Trophoblast cell (in vitro differentiated cells and primary cell): ENCODE data around the gene MTMR3.

Experiments used
- DNase-seq, 2 donors: peaks; one replicate each; pipeline ENCODE4 v3.0.0-alpha.2; 2016
- H2AFZ ChIP-seq: 2 replicates; pipeline ENCODE4 v1.6.1; 2013; ENCODE audit warnings: low read length, moderate library complexity, mild to moderate bottlenecking; ENCODE audit not compliant: insufficient read depth, poor library complexity
- H2AK5ac ChIP-seq: 2 replicates; pipeline ENCODE4 v1.6.1; 2013; ENCODE audit warnings: mild to moderate bottlenecking, low read length
- H2BK120ac ChIP-seq: 2 replicates; pipeline ENCODE4 v1.6.1; 2013; ENCODE audit warnings: low read length, mild to moderate bottlenecking, moderate library complexity; ENCODE audit not compliant: insufficient read depth, poor library complexity
- H2BK12ac ChIP-seq: 2 replicates; pipeline ENCODE4 v1.6.1; 2013; ENCODE audit warnings: mild to moderate bottlenecking, low read length, moderate library complexity
- H2BK5ac ChIP-seq: 2 replicates; pipeline ENCODE4 v1.6.1; 2013; ENCODE audit warnings: low read length, low read depth, moderate library complexity, mild to moderate bottlenecking; ENCODE audit not compliant: poor library complexity
- H3K14ac ChIP-seq: 2 replicates; pipeline ENCODE4 v1.6.1; 2013; ENCODE audit warnings: mild to moderate bottlenecking, low read length
- H3K18ac ChIP-seq: 2 replicates; pipeline ENCODE4 v1.6.1; 2013; ENCODE audit warnings: mild to moderate bottlenecking, low read length
- H3K23ac ChIP-seq: 2 replicates; pipeline ENCODE4 v1.6.1; 2013; ENCODE audit warnings: low read length
- H3K27ac ChIP-seq: 2 replicates; pipeline ENCODE4 v1.5.1; 2013; ENCODE audit warnings: low read depth, mild to moderate bottlenecking, inconsistent platforms, low read length, moderate library complexity
- H3K27me3 ChIP-seq: 2 replicates; pipeline ENCODE4 v1.6.1; 2013; ENCODE audit warnings: inconsistent platforms, mild to moderate bottlenecking, low read length, moderate library complexity; ENCODE audit not compliant: insufficient read depth
- H3K36me3 ChIP-seq, 2 experiments: 1 replicate in 1 of 2; 2 replicates in 1 of 2; pipeline ENCODE4 v1.6.1; 2013; ENCODE audit warnings: low read length in 2 of 2, mild to moderate bottlenecking in 2 of 2, moderate library complexity in 1 of 2; ENCODE audit not compliant: insufficient read depth in 2 of 2, control insufficient read depth in 1 of 2
- H3K4ac ChIP-seq: 2 replicates; pipeline ENCODE4 v1.6.1; 2013; ENCODE audit warnings: low read depth, mild to moderate bottlenecking, low read length, moderate library complexity
- H3K4me1 ChIP-seq, 2 experiments: 1 replicate in 1 of 2; 2 replicates in 1 of 2; pipeline ENCODE4 v1.6.1; 2013; ENCODE audit warnings: low read length in 2 of 2, mild to moderate bottlenecking in 2 of 2, moderate library complexity in 1 of 2; ENCODE audit not compliant: insufficient read depth in 2 of 2, control insufficient read depth in 1 of 2
- H3K4me2 ChIP-seq: 2 replicates; pipeline ENCODE4 v1.6.1; 2013; ENCODE audit warnings: inconsistent platforms, mild to moderate bottlenecking, low read length, moderate library complexity
- H3K4me3 ChIP-seq: 2 replicates; pipeline ENCODE4 v1.5.1; 2013; ENCODE audit warnings: mild to moderate bottlenecking, low read depth, low read length, inconsistent platforms
- H3K79me1 ChIP-seq: one replicate; pipeline ENCODE4 v1.6.1; 2013; ENCODE audit warnings: low read length
- H3K79me2 ChIP-seq: 2 replicates; pipeline ENCODE4 v1.6.1; 2013; ENCODE audit warnings: low read length, mild to moderate bottlenecking; ENCODE audit not compliant: control insufficient read depth, insufficient read depth, poor library complexity
- H3K9ac ChIP-seq: 2 replicates; pipeline ENCODE4 v1.6.1; 2013; ENCODE audit warnings: mild to moderate bottlenecking, low read length
- H3K9me3 ChIP-seq: 2 replicates; pipeline ENCODE4 v1.6.1; 2013; ENCODE audit warnings: low read depth, mild to moderate bottlenecking, control low read depth, inconsistent platforms, low read length; ENCODE audit not compliant: insufficient read depth
- H4K12ac ChIP-seq: 2 replicates; pipeline ENCODE4 v1.6.1; 2013; ENCODE audit warnings: low read depth, mild to moderate bottlenecking, low read length, moderate library complexity
- H4K8ac ChIP-seq: 2 replicates; pipeline ENCODE4 v1.6.1; 2013; ENCODE audit warnings: low read depth, mild to moderate bottlenecking, low read length, moderate library complexity
- H4K91ac ChIP-seq: one replicate; pipeline ENCODE4 v1.6.1; 2013; ENCODE audit warnings: low read depth, mild to moderate bottlenecking, low read length, moderate library complexity
- WGBS: extraction: QIAGEN DNeasy Blood & Tissue Kit; methylation state at CpG from one replicate; pipeline ENCODE4 v1.1.7; 2013; ENCODE audit warnings: missing lambda C conversion rate; ENCODE audit not compliant: insufficient read length, insufficient coverage; ENCODE audit errors: extremely low coverage; 5-methylcytosine and 5-hydroxymethylcytosine counted together

Gene MTMR3

GRCh38 chr22:29903371-29903770 is 20.4 kb downstream of the MTMR3 start:
- Histone ChIP-seq H4K12ac (no peak overlapping the region), H3K9me3 (no peaks in the 10 kb centered on the region), H3K4me1 (peaks cover 0 to 6% of the 10 kb centered on the region in 2 experiments), H2BK120ac (no peak overlapping the region), H3K4me3 (no peak overlapping the region), H3K18ac (no peak overlapping the region), H3K4ac (no peak overlapping the region), H2AFZ (no peak overlapping the region), H3K27me3 (no peaks in the 10 kb centered on the region), H2AK5ac (no peak overlapping the region), H4K8ac (no peak overlapping the region), H3K9ac (no peak overlapping the region), H4K91ac (no peak overlapping the region), H3K23ac (no peak overlapping the region), H3K14ac (no peak overlapping the region), H2BK5ac (no peak overlapping the region), H3K27ac (no peak overlapping the region), H3K36me3 (no peaks in the 10 kb centered on the region), H3K4me2 (no peak overlapping the region), H2BK12ac (no peak overlapping the region), H3K79me1 (no peaks in the 10 kb centered on the region), H3K79me2 (no peaks in the 10 kb centered on the region)
- peak; percentile 80 to 81 for DNase-seq
- WGBS = no CpG with 5 or more reads among the region's 5 CpGs

- Histone ChIP-seq H3K4ac (no peak overlapping the region), H2BK12ac (no peak overlapping the region), H3K79me2 (peaks cover 1% of the 10 kb centered on the region), H3K4me1 (peaks cover 0 to 8% of the 10 kb centered on the region in 2 experiments), H2AFZ (no peak overlapping the region), H3K36me3 (no peaks in the 10 kb centered on the region), H3K27me3 (no peaks in the 10 kb centered on the region), H3K27ac (no peak overlapping the region), H2BK120ac (no peak overlapping the region), H3K9me3 (no peaks in the 10 kb centered on the region), H3K18ac (no peak overlapping the region), H4K91ac (no peak overlapping the region), H3K23ac (no peak overlapping the region), H2AK5ac (no peak overlapping the region), H2BK5ac (no peak overlapping the region), H3K4me3 (no peak overlapping the region), H4K12ac (no peak overlapping the region), H4K8ac (no peak overlapping the region), H3K4me2 (no peak overlapping the region), H3K79me1 (no peaks in the 10 kb centered on the region), H3K14ac (no peak overlapping the region), H3K9ac (no peak overlapping the region)
- DNase-seq = peak; percentile 10 to 18
- no CpG with 5 or more reads among the region's 3 CpGs for WGBS
Measured at GRCh38 chr22:29904020-29904419, 21.0 kb downstream of the MTMR3 start.

- Histone ChIP-seq H3K27ac (peak overlapping the region; percentile 69), H4K91ac (no peak overlapping the region), H2AK5ac (no peak overlapping the region), H3K4ac (no peak overlapping the region), H3K18ac (no peak overlapping the region), H2BK12ac (no peak overlapping the region), H3K4me2 (peak overlapping the region; percentile 46), H3K4me1 (peaks cover 0 to 12% of the 10 kb centered on the region in 2 experiments), H3K23ac (no peak overlapping the region), H2BK5ac (peak overlapping the region; percentile 40), H3K9me3 (no peaks in the 10 kb centered on the region), H3K14ac (no peak overlapping the region), H3K79me1 (no peaks in the 10 kb centered on the region), H4K8ac (no peak overlapping the region), H4K12ac (no peak overlapping the region), H3K4me3 (no peak overlapping the region), H2AFZ (no peak overlapping the region), H3K9ac (no peak overlapping the region), H3K27me3 (no peaks in the 10 kb centered on the region), H3K79me2 (peaks cover 2% of the 10 kb centered on the region), H3K36me3 (no peaks in the 10 kb centered on the region), H2BK120ac (no peak overlapping the region)
- peak; percentile 93 to 95 for DNase-seq
- no CpG with 5 or more reads among the region's 5 CpGs for WGBS
Measured at GRCh38 chr22:29907753-29908515, 25.0 kb downstream of the MTMR3 start.

- Histone ChIP-seq H3K36me3 (no peaks in the 10 kb centered on the region), H3K79me1 (no peaks in the 10 kb centered on the region), H3K27me3 (no peaks in the 10 kb centered on the region), H3K4me1 (peaks cover 0 to 18% of the 10 kb centered on the region in 2 experiments), H3K9me3 (no peaks in the 10 kb centered on the region), H2AFZ (no peak overlapping the region), H3K23ac (no peak overlapping the region), H3K14ac (no peak overlapping the region), H3K9ac (no peak overlapping the region), H2BK12ac (no peak overlapping the region), H3K18ac (no peak overlapping the region), H2BK5ac (no peak overlapping the region), H3K4ac (no peak overlapping the region), H3K79me2 (peaks cover 5% of the 10 kb centered on the region), H4K8ac (no peak overlapping the region), H2AK5ac (no peak overlapping the region), H2BK120ac (no peak overlapping the region), H4K91ac (no peak overlapping the region), H4K12ac (no peak overlapping the region), H3K27ac (no peak overlapping the region), H3K4me3 (no peak overlapping the region), H3K4me2 (no peak overlapping the region)
- no CpG with 5 or more reads among the region's 4 CpGs for WGBS
- DNase-seq = no peak
Measured at GRCh38 chr22:29912141-29912540, 29.2 kb downstream of the MTMR3 start.
